Breast epithelium (tissue), 3 donors: ENCODE measurements around the gene SPOPL.

Experiments used
- POLR2A ChIP-seq: fragments of 450-650 bp; IDR thresholded peaks from one replicate; pipeline ENCODE4 v1.6.1; 2016; ENCODE audit warnings: antibody characterized with exemption, mild to moderate bottlenecking, moderate library complexity
- TF ChIP-seq, protein P1 (sequence below), 3 donors: fragments of 450-650 bp; IDR thresholded peaks; one replicate each; pipeline ENCODE4 v1.5.1; 2016 to 2017; ENCODE audit warnings: antibody characterized with exemption in 3 of 3, mild to moderate bottlenecking in 3 of 3, moderate library complexity in 3 of 3

DNA sequence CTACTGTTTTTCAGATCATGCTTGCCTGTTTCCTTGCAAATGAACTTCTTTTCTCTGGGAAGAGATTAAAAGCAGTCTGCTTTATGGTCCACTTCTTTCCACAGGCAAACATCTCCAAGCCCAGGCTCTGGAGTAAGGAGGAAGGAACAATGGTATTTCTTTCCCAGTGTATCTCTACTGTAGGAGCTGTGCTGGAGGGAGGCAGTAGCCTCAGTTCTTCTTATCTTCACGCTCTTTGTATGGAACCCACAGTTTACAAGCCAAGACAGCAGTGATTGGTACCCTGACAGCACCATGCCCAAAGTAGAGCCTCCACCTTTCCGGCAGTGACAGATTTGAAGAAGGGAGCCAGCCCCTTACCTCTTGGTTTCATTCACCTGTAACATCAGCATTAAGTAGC is 35.2 kb downstream of the SPOPL start:
- TF ChIP-seq POLR2A = no peak
- TF ChIP-seq, protein P1, sequence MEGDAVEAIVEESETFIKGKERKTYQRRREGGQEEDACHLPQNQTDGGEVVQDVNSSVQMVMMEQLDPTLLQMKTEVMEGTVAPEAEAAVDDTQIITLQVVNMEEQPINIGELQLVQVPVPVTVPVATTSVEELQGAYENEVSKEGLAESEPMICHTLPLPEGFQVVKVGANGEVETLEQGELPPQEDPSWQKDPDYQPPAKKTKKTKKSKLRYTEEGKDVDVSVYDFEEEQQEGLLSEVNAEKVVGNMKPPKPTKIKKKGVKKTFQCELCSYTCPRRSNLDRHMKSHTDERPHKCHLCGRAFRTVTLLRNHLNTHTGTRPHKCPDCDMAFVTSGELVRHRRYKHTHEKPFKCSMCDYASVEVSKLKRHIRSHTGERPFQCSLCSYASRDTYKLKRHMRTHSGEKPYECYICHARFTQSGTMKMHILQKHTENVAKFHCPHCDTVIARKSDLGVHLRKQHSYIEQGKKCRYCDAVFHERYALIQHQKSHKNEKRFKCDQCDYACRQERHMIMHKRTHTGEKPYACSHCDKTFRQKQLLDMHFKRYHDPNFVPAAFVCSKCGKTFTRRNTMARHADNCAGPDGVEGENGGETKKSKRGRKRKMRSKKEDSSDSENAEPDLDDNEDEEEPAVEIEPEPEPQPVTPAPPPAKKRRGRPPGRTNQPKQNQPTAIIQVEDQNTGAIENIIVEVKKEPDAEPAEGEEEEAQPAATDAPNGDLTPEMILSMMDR (IDR thresholded peaks at IDR 0.05) = no peak
